GM18519 (cell line): Measurements from ENCODE around the gene KIAA1671.

Experiments used
- ATAC-seq: cut with Tn5 transposase; IDR thresholded peaks from one replicate; pipeline ENCODE4 v1.9.1; 2021; ENCODE audit warnings: mild to moderate bottlenecking, moderate library complexity; ENCODE audit not compliant: unreplicated experiment, low FRiP score

KIAA1671 gene

DNA sequence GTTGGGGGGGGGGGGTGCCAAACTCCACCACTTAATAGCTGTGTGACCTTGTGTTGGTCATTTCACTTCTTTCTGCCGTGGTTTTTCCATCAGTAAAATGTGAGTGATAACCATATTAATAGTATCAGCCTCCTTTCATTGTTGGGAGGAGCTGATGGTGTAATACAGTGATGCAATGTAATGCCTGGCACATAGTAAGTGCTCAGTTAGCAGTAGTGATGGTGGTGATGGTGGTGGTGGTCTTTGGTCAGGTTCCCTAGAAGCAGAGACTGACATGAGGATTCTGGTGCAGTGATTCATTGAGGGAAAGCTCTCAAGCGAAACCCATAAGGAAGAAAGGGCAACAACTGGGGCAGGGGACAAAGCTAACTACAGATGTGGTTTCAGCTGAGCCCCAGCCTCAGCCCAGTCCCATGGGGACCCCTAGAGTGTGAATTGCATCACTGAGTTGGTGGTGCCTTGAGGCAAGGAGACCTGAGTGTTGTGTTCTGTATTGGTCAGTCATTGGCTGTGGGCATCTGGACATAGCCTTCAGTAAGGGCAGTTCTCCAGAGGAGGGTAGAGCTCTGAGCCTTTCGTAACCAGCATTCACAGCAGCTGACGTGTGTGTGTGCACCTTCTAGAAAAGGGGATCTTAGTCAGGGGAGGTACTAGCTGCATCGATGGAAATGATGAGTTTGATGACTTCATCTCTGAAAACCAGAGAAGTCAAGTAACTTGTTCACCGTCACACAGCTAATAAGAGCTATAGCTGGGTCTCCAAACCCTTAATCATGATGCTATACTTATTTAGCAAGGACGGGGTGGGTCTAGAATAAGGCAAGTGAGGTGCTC is 153.5 kb downstream of the KIAA1671 start:
- no peak for ATAC-seq

DNA sequence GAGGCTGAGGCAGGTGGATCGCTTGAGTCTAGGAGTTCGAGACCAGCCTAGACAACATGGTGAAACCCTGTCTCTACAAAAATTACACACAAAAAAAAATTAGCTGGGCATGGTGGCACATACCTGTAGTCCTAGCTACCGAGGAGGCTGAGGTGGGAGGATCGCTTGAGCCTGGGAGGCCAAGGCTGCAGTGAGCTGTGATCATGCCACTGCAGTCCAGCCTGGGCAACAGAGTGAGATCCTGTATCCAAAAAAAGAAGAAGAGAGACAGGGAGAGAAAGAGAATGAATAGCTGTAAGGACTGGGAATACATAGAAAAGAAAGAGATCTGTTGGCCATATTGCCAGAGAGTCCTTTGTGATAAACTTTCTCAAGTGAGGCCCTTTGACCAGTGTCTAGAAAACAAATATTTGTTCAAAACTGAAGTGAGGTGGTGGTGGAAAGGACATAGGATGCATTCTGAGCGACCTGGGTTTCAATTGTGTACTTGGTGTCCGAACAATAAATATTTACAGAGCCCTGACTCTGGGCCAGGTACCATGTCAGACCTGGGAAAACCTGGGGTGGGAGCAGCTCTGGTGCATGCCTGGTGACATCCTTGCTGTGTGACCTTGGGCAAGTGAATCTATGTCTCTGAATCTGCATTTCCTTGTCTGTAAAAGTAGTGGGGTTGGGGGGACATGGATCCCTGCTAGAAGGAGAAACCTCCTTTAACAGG is 157.5 kb downstream of the KIAA1671 start:
- no peak for ATAC-seq

DNA sequence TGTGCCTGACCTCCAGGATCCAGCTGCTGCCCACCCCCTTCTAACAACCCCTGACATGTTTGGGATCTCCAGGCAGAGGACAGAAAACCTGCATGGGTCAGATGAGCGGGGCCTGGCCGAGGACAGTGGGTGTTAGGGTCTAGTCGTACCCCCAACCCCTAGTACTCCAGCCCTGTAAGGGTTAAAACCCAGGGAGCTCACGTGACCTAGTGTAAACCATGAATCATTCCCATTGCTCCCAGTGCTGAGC is 158.0 kb downstream of the KIAA1671 start:
- no peak for ATAC-seq

DNA sequence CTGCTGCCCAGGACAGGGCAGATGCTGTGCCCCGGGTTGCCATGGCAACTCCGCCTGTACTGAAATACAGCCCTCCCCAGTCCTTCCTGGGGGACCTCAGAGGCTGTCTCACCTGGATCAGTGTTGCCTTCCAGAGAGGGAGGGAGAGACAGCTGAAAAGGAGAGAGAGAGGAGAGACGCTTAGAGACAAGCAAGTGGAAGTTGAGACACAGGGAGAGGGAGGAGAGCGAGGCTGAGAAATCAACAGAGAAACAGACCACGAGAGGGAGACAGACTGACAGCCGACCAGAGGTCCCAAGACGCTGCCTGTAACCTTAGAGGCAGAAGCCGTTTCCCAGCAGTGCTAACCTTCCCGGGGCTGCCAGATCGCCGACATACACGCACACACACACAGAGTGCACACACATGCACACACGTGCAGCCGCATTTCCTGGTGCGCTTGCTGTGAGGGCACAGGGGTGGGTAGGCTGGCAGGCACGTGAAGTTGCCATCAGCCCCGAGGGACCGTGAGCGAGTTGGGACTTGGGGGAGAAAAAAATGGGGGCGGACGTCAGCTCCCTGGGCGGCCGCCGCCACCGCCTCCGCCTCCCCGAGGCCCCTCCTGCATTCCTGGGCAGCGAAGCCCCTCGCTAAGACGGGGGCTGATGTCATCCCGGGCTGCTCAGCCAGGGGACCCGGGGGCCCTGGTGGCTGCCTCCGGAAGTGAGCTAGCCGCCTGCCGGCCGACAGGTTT is 158.5 kb downstream of the KIAA1671 start:
- ATAC-seq = no peak

DNA sequence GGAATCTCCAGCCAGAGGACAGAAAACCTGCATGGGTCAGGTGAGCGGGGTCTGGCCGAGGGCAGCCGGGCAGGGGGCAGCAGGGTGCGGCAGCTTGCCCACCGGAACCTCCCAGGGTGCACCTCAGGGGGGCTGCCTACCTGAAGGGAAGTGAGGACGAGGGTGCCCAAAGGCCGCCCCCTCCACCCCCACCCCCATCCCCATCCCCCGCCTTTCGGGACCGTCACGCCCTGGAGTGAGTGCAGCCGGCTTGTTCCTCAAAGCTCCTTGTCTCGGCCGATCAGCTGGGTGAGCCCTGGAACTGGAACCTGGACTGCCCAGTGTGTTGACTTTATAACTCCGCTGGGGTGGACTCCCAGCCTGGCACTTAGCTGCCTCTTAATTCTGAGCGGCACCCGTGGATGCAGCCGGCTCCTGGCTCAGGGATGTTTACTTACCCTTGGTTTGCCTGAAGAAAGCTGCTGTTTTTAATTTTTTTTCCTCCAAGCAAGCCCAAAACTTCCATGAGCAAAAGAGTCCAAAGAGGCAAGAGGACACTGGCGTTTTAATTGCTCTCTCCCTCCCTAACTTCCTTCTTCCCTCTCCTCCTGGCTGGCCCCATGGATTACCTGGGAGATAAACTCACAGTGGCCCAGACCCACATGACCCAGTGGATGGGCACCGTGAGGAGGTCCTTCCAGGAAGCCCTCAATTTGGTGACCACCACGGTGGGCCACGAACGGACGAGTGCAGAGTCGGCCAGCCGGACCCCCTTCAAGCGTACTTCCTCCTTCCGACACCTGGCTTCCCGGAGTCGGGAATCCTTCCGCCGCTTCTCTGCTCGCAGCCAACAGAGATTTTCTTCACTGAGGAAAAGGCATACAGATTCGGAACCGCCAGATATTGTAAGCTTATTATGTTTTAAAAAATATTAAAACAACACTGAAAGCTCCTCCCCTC is 159.3 kb downstream of the KIAA1671 start:
- no peak for ATAC-seq

DNA sequence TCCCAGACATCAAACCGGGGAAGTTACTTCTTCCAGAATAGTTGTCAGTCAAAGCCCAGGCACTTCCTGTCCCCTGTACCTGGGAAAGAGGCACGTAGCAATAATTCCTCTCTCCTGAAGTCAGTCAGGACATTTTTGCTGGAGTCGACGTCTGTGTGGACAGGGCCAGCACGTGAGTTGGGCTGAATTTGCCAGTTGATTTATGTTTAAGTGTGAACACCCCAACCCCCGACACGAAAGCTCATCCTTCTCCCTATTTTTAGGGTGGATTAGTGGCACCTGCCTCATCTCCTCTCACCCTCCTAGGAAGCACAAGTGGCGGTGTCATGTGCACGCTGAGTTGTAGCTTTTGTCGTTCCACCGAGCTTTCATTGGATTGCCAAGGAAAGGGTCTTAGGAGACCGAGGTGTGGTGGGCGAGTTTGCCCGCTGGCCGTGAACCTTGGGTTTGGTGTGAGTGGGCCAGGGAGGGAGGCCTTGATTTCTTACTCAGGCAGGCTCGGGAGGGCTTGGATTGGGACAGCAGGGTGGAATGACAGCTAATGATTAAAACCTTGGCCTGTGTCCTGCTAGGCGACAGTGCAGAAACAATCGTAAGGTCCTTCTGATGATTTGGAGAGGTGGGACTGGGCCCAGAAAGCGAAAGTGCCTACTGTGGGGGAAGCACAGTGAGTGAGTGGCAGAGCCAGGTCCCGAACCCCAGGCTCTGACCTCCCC is 160.2 kb downstream of the KIAA1671 start:
- ATAC-seq = no peak

DNA sequence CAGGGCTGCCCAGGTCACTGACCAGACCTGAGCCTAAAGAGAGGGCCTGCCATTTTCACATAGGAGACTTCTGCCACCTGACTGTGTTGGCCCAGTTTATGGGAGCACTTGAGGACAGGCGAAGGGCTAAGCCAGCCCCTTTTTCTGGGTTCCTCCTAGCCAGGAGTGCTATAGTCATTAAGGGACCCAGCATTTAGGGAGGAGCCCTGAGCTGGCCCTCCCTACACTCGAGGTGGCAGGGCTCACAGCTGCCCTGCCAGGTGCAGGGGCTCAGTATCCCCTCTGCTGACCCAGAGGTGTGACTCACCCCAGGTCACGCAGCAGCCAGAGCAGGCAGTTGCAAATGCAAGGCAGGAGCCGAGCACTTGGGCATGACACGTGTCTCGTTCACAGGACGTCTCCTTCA is 160.8 kb downstream of the KIAA1671 start:
- no peak for ATAC-seq

DNA sequence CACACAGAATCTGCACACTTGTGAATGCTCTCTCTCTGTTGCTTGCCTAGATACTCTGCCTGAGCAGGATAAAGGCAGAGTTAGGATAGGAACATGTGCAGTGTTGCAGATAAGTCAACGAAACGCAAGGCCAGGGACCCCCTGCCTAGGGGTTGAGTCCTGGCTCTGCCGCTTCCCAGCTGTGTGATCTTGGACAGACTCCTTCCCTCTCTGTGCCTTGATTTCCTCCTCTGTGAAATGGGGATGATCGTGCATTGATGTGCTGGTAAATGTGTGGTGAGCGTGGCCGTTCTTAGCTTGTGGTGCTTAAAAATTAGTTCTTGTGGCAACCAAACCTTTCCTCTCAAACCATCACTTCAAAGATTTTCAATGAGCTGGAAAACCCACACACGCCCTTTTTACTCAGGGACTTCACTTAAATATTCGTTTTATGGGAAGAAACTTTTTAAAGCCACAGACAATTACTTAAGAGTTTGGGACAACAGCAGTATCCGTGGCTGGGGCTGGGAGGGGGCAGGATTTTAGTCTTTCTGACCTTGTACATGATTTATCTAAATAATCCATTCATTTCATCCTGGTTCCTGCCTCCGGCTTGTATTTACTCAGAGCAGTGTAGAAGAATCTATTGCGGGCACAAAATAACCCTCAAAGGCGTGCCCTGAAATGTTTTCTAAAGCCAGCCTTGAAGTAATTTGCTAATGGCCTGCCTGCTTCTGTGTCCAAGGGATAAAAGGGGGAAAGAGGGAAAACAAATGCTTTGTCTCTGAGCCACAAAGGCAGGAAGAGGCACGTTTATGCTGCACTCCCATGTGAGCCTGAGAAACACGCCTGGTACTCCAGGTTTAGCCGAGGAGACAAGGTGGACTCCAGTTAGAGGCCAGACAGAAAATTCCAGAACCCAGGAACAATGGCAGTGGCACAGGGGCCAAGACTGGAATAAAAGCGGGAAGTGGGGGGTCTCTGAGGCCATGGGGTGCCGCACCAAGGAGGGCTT is 162.2 kb downstream of the KIAA1671 start:
- ATAC-seq = no peak

DNA sequence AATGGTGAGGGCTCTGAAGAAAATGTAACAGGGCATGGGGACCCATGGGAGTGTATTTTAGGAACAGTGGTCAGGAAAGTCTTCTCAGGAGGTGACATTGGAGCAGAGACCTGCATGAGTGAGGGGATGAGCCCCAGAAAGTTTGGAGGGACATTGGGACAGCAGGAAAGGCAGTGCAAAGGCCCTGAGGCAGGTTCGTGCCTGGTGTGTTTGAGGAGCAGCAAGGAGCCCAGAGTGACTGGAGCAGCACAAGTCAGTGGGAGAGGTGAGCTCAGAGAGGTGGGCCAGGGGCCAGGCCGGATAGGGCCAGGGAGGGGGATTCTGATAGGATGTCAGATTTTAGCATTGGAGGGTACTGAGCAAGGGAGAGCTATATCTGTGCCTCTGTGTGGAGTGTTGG is 167.1 kb downstream of the KIAA1671 start:
- ATAC-seq = no peak

DNA sequence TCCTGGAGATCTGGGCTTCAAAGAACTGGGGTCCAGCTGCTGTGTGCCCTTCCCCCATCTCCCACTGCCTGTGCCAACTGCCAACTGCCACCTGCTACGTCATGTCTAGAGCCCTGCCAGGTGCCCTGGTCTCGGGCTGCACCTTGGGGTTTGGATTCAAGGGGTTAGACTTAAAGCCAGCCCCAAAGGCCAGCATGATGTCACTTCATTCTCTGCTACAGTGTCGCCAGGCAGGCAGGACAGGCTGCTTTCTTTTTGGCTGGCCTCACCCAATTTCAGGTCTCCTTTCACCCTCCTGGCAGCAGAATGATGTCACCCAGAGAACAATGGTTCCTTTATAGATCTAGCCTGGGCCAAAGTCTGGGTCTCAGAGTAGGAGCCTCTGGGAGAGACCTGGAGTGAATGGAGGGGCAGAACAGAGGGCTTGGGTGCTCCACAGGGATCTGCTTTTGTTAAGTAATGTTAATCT is 167.6 kb downstream of the KIAA1671 start:
- no peak for ATAC-seq

DNA sequence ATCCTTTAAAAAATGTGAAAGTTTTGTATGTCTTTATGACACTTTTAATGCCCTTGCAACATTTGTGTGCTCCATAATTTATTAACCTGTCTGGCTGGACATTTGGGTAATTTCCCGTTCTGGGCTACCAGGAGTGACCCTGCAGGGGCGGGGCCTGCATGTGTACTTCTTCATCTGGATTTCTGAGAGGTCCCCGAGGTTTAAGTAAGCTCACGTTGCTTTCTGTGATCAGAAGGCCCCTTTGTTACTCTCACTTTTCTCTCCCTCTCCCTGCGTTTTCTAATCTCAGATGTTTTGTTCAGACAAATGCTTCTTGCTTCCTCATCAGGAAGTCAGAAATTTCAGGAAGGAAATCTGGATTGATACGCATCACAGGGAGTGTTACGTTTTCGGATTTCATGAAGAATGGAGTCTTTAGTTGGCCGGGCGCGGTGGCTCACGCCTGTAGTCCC is 168.3 kb downstream of the KIAA1671 start:
- no peak for ATAC-seq

DNA sequence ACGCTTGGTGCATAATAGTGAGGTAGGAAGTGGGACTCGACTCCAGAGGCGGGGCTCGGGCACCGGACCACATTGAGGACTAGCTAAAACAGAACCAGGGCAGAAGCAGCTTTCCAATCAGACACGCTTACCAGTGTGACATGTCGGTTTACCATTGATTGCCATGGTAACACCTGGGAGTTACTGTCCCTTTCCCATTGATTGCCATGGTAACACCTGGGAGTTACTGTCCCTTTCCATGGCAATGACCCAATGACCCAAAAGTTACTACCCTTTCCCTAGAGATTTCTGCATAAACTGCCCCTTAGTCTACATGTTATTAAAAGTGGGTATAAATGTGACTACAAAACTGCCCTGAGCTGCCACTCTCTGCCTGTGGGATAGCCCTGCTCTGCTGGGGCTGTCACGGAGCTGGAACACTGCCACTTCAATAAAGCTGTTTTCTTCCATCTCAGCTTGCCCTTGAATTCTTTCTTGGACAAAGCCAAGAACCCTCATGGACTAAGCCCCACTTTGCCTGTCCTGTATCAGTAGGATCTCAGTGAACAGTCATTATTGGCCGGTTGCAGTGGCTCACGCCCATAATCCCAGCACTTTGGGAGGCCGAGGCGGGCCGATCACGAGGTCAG is 169.7 kb downstream of the KIAA1671 start:
- no peak for ATAC-seq

DNA sequence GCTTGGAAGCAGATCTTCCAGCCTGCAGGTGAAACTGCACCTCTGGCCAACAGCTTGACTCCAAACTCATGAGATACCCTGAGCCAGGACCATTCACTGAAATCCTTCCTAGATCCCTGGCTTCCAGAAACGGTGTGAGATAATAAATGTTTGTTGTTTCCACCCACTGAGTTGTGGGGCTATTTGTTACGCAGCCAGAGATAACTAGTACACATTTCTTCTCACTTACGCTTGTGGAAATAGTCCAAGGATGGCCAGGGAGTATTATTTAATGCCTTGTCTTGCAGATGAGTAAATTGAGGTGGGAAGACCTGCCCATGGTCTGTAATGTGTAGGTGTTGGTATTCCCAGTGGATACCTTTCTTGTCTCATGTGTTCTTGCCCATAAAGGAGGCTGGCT is 171.2 kb downstream of the KIAA1671 start:
- ATAC-seq = no peak

DNA sequence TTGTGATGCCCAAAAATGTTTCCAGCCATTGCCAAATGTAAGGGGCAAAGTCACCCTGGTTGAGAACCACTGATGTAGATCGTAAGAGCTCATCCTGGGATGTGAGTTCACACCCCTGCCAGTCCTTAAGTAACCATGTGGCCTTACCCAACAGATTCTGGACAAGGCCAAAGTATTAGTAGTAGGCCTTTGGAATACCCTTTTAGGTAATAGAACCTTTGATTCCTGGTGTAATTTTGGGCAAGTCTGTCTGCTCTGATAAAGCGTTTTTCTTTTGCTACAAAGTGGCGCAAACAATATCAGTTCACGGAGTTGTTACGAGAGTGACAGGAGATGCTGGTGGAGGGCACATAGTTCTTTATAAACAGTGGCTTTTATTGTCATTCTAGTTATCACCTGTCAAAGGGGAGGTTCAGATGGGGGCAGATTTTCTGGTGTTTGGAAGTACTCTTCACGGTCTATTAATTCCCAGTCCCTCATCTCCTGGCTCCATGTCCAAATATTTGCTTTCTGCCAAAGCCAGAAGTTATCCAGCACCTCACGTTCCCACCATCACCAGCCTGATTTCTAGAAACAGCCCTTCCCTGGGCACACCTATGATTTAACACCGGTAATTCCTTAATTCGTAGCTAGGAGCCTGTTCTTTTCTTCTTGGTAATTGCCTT is 173.3 kb downstream of the KIAA1671 start:
- ATAC-seq = no peak

DNA sequence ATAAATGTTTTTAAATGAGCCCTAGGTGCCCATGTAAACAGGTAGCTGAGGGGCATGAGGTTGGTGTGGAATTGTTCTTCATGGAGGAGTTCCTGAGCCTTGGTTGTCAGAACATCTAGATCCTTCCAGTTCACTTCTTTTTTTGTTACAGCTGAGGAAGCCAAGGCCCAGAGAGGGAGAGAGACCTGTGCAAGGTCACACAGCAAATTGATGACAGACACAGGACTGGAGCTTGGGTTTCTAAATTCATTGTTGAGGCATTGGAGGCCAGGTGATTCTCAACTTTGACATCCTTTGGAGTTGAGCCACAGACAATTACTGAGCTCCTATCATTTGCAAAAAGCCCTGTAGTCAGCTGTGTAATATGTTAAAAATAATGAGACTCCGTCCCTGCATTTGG is 174.0 kb downstream of the KIAA1671 start:
- ATAC-seq = no peak

DNA sequence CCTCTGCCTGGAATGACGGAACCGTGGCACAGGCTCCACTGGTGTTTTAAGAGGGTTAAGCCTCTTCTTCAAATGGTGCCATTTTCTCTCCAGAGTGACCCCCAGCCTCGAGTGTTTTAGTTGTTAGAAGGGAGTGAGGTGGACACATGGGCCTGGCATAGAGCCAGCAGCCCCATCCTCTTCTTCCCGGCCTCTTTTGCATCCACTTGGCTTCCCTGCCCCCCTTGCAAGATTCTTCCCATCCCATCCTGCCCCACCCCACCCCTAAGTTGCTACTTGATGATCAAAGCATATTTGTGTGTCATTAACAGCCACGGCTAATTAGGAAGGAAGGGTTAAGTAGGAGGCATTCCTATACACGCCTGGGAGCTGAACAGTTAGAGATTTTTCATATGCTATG is 174.8 kb downstream of the KIAA1671 start:
- ATAC-seq = no peak

DNA sequence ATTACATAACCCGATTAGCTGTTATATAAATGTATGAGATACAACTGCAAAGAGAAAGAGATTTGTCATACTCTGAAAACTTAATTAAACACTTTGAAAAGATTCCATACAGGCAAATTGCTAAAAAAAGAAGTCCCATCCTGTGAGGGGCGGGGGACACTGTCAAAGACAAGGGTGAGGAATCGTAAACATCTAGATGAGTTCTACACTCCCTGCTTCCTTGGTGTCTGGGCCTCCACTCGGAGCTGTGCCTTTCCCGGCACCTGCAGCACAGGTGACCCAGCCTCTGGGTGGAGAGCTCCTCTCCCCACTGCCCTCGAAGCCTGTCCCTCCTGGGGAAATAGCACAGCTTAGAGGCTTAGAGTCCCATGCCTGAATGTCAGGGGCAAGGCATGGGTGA is 177.9 kb downstream of the KIAA1671 start:
- ATAC-seq = no peak
